Heart left ventricle (tissue), 13 donors: ENCODE measurements around the gene CCNJL.

Experiments used
- POLR2A ChIP-seq, 2 donors: fragments of 450-650 bp; IDR thresholded peaks; one replicate each; pipeline ENCODE4 v1.6.1; 2017; ENCODE audit warnings: antibody characterized with exemption in 2 of 2, mild to moderate bottlenecking in 2 of 2, moderate library complexity in 2 of 2
- TF ChIP-seq, protein P1 (sequence below), 12 donors: fragments of 200-600 bp; sonication (generic) in 4 of 12; IDR thresholded peaks; one replicate each; pipeline versions ENCODE4 v1.5.0 to v1.8.0; 2018 to 2022; ENCODE audit warnings: antibody characterized with exemption in 12 of 12, mild to moderate bottlenecking in 5 of 12
- donor health status: ischemic (EF 13 %, LVEDD 7.1; RV severe dilation, severe dysfunction).
- donor health status: DM: no; HTN: yes; CAD: no.
- donor health status: DM: no; HTN: no; CAD: no.
- donor health status: ischemic (EF 25% LVEDD 6.9; RV normal size, moderate dysfunction).
- donor health status: ischemic (EF 25% LVEDD 5.7; RV mildly dilated, moderate dysfunction).
- donor health status: ischemic (EF 35%, LVEDD 5.7; RV mildly dilated, moderate dysfunction).
- donor health status: nonischemic (EF 11% LVEDD 7.7; RV severe dilation, severe dysfunction).
- donor health status: DM: yes; HTN: yes; CAD: no.
- donor health status: PGD.
- donor health status: ischemic (EF 29% LVEDD 5.4; RV normal size, mild dysfunction).
- donor health status: nonischemic (EF 23%, LVEDD 6.1; RV moderate dilation, normal function).

DNA sequence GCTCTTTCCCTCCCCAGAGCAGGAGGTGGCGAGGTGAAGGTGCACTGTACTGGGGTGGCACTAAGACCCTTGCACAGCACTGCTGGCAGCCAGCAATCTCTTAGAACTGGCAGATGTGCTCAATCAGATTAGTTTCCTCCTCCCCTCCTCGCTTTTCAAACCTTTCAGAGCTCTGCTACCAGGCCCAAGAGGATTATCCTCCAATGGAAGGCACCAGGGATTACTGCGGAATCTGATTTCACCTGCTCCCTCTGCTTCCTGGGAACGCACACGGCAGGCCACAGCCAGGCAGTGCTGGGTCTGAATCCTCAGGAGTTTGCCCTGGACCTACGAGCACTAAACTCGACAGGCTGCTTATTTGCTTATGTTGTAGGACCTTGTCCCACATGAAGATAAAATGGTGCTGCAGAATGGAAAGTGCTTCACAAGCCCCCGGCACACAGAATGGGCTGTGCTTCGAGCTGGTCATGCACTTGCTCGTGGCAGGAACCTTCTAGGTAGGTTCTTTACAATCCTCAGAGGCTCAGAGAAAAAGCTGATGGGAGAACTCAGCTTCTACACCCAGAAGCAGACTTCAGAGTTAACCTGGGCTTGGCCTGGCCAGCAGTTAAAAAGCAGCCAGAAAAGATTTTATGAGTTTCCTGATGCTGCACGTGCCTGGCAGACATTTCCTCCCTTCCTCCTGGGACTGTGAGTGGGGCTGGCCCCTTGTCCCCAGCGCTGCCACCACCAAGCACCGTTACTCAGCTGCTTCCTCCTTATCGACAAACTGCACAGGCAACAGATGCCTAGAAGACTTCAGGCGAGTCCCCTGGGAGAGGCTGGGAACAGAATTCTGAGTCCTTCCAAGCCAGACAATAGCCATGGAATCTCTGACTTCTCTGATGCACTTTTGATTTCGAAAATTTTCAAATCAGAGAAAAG, 50.0 kb downstream of the CCNJL start:
- TF ChIP-seq, protein P1, sequence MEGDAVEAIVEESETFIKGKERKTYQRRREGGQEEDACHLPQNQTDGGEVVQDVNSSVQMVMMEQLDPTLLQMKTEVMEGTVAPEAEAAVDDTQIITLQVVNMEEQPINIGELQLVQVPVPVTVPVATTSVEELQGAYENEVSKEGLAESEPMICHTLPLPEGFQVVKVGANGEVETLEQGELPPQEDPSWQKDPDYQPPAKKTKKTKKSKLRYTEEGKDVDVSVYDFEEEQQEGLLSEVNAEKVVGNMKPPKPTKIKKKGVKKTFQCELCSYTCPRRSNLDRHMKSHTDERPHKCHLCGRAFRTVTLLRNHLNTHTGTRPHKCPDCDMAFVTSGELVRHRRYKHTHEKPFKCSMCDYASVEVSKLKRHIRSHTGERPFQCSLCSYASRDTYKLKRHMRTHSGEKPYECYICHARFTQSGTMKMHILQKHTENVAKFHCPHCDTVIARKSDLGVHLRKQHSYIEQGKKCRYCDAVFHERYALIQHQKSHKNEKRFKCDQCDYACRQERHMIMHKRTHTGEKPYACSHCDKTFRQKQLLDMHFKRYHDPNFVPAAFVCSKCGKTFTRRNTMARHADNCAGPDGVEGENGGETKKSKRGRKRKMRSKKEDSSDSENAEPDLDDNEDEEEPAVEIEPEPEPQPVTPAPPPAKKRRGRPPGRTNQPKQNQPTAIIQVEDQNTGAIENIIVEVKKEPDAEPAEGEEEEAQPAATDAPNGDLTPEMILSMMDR (IDR thresholded peaks at IDR 0.05), result no peak
- TF ChIP-seq POLR2A (IDR thresholded peaks at IDR 0.05), result no peak
